ENCODE results near the gene CGB5.
A peak's percentile ranks its signal among the peaks of the same experiment; 100 is the strongest.
"Not testable (repeated sequence)": the region's sequence is repeated elsewhere in the genome, so short reads cannot be mapped to it uniquely, and the experiment has no call there.

Gene CGB5

DNA sequence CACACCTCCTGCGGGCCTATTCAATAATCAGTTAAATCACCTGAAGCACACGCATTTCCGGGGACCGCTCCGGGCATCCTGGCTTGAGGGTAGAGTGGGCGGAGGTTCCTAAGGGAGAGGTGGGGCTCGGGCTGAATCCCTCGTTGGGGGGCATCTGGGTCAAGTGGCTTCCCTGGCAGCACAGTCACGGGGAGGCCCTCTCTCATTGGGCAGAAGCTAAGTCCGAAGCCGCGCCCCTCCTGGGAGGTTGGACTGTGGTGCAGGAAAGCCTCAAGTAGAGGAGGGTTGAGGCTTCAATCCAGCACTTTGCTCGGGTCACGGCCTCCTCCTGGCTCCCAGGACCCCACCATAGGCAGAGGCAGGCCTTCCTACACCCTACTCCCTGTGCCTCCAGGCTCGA is at the start of gene CGB5:
CGB5 (plus strand) TSS at position 301 of the 400 bp plus-strand sequence. CDS start 362 bp downstream, outside the sequence.
- DNase-seq: not testable (repeated sequence)

DNA sequence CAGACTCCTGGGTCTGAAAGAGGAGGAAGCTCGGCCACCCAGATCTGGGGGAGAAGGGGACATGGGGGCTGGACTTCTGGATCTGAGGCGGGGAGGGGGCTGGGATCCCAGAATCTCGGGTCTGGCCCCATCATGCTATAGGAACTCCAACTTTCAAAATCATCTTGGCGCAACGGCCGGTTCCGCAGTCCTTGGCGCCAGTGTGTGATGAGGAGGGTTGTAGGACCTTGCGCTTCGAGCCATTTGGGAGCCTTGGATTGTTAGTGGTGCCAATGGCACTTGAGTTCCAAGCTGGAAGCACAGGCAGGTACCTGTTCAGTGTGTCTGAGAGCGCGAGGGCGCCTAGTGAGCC is 49.6 kb upstream of the CGB5 start:
- DNase-seq: no peak

DNA sequence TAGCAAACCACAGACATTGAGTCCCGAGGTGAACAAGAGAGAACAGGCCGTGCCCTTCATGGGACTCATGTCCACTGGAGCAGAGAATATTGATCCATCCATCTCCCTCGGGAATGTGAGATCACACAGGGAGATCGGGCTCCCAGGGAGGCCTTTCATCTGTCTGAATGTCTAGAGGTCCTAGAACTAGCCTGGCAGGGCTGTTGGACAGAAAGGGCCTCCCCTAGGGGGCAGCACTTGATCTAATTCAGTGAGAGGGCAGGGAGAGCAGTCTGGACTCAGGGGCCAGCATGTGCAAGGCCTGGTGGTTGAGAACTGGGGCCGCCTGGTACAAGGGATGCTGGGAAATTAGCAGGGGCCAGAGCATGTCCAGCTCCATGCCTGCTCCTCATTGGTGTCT is 45.7 kb upstream of the CGB5 start:
- peak; percentile 4 to 9 for DNase-seq

- peak in 1 of 2 donors; percentile 10 for DNase-seq
These were observed 43.9 kb upstream of the CGB5 start for GRCh38 chr19:48999481-49000325.

- DNase-seq: no peak
These were observed 39.5 kb upstream of the CGB5 start for GRCh38 chr19:49004133-49004532.

DNA sequence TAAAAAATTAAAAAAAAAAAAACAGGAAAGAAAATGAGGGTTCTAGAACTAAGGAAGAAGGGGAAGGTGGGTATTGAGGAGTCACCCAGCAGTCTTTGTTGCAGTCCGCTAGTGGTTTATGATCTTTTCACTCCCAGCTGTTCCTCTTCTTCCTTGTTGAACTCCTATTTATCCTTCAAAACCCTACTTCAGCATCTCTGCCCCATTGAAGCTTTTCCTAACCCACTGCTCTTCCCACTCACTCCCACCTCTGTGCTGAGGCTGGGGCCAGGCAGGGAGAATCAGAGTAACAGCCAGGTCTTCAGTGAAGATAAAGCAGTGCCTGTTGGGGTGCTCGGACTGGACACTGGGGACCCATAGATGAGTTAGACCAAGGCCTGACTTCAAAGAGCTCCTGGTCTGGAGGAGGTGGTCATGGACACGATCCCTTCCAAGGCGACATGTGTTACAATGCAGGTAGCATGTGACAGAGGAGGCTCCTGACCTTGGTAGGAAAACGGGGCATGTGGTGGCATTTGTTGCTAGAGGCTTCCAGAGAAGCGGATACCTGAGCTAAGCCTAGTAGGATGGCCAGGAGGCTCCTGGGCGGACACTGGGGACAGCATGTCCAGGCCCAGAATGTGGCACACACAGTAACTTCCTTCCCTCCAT is 38.6 kb upstream of the CGB5 start:
- no peak for DNase-seq

GRCh38 chr19:49006905-49007304 is 36.7 kb upstream of the CGB5 start:
- no peak for DNase-seq

GRCh38 chr19:49009828-49010227 is 33.8 kb upstream of the CGB5 start:
- no peak for DNase-seq

- DNase-seq: no peak
These were observed 33.2 kb upstream of the CGB5 start for GRCh38 chr19:49010453-49010852.

DNA sequence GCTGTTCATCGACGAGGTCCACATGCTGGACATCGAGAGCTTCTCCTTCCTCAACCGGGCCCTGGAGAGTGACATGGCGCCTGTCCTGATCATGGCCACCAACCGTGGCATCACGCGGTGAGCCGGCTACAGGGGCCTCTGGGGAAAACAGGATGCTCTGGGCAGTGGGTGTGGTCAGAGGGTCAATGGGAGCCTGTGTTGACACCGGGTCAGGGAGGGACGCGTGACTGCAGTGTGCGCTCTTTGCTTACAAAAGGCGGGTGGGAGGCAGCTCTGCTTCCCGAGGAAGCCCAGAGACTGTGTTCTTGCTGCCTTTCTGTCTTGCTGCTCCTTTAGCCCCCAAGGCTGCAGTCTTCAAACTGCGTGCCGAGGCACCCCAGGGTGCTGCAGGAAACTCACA is 32.5 kb upstream of the CGB5 start:
- DNase-seq: no peak

GRCh38 chr19:49014123-49014869 is 29.4 kb upstream of the CGB5 start:
- no peak for DNase-seq

GRCh38 chr19:49014870-49015255 is 28.8 kb upstream of the CGB5 start:
- DNase-seq: no peak

DNA sequence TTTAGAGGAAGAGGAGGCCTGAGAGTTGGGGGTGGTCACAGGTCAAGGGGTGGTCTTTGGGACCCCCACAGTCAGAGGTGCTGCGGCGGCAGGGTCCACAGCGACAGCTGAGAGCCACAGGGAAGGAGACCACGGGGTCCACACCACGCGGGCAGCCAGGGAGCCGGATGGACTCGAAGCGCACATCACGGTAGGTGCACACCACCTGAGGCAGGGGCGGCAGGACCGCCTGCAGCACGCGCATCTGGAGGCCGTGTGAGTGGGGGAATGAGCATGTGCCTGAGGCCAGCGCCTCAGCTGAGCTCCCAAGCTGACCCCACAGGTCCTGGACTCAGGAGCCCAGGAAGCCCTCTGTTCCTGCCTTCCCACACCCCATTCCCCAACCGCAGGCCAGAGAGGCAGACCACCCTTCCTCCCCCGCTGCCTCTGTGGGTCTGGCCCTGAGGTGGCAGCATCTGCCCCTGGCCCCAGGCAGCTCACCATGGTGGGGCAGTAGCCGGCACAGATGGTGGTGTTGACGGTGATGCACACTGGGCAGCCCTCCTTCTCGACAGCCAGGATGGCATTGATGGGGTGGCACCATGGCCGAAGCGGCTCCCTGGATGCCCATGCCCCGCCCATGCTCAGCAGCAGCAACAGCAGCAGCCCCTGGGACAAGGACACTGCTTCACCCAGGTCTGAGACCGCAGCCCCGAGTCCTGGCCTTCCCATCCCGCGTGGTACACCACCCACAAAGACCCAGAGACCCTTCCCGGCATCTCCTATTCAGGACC is 27.4 kb upstream of the CGB5 start:
- DNase-seq: no peak

GRCh38 chr19:49017041-49017665 is 26.5 kb upstream of the CGB5 start, which contains the start of gene LHB:
TSS of gene LHB (minus strand) at chr19:49017091. CDS start at chr19:49017081, 10 bp downstream.
- no peak for DNase-seq

DNA sequence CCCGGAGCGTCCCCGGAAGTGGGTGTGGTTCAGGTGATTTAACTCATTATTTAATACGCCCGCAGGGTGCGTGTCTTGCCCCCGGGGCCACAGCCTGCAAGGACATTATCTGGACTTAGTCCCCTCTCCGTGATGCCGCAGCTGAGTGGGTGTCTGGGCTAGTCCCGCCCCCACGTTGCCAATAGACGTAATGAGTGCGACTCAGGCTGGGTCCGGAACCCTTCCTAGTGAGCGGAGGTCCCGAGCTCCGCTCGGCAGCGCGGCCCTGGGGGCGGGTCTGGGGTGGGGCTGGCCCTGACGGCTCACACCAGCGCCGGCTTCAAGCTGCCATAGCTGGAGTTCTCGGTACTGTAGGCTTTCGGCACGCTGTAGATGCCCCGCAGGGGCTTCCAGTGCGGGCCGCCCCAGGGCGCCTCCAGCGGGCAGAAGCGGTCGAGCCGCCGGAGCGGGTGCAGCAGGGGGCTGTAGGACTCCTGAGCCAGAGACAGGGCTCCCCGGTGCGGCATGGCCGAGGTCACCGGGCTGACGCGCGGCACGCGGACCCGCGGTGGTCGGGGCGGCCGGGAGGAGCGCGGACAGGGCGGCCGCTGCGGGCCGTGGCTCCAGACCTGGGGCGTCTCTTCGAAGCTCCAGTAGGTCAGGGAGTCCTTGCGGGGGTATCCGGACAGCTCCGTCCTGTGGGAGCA is 25.8 kb upstream of the CGB5 start:
- peak; percentile 17 to 22 for DNase-seq

- not testable (repeated sequence) for DNase-seq
These were observed 25.0 kb upstream of the CGB5 start for GRCh38 chr19:49018388-49019241.

DNA sequence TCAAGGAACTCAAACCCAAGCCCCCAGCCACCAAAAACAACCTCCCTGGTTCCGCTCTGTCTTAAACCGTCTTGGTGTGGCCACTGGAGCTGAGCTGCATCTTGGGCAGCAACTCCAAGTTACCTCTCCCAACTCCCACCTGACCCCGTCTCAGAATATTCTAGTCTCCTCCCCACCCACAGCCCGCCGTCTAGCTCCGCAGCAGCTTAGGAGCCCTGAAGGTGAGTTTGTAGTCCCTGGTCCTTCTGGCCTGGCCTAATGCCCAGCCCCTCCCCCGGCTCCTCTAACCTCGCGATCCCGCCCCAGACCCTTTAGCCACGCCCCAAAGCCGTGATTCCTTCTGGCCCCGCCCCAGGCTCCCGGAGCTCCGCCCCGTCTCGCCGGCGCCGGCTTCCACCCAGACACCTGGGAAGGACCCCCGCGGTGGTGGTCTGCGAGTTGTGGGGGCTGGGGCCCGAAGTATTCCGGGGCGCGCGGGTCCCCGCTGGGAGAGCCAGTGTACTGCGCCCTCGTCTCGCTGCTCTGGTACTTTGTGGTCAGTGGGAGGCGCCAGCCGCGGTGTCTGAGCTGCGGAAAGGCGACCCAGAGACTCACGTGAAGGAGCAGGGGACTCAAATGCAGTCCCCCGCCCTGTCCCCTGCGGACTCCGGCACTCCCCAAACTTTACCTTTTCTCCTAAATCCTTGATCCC is 24.3 kb upstream of the CGB5 start:
- peak in 1 of 2 donors; percentile 27 for DNase-seq

- DNase-seq: no peak
These were observed 23.3 kb upstream of the CGB5 start for GRCh38 chr19:49020342-49020741.

DNA sequence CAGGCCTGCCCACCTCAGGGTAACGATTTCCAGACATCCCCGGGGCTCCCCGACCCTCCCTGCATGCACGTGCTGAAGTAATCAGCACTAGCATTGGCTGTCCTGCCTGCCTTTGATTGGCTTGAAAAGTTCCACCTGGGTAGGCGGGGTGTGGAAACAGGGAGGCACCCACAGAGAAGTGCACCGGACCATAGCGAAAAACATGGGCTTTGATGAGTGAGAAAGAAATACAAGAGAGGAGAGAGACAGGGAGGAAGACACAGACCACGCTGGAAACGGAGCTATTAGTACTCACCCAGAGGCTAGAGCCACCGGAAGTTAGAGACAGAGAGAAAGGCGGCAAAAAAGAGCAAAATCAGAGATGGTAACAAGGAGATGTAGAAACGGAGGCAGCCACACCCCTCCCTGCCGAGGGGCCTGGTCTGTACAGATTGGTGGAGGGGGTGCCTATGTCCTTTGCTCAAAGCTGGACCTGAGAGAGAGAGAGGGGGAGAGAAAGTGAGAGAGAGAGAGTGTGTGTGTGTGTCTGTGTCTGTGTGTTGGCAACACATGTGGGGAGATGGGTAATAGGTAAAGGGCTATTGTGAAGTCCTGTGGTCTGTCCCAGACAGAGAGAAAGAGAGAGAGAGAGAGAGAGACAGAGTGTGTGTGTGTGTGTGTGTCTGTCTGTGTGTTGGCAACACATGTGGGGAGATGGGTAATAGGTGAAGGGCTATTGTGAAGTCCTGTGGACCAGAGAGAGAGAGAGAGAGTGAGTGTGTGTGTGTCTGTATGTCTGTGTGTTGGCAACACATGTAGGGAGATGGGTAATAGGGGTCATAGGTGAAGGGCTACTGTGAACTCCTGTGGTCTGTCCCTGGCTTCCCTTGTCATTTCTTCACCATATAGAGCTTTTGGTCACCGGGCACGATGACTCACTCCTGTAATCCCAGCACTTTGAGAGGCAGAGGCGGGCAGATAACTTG is 22.4 kb upstream of the CGB5 start:
- no peak for DNase-seq

All from bone marrow (tissue), 2 donors.